ENCODE results near the gene PTPRN2.
"Not testable (repeated sequence)": the region's sequence is repeated elsewhere in the genome, so short reads cannot be mapped to it uniquely, and the experiment has no call there.

Gene PTPRN2

GRCh38 chr7:158430308-158431034 is 157.2 kb downstream of the PTPRN2 start:
- ChIA-PET CTCF (no interaction called here), POLR2A (no interaction called here)
- no peak for DNase-seq (ENCODE audit: extremely low spot score)
- no peak for TF ChIP-seq FOXA1 (IDR thresholded peaks at IDR 0.05)
- TF ChIP-seq LEF1 (IDR thresholded peaks at IDR 0.05; ENCODE audit: borderline replicate concordance) = no peak
- no peak for TF ChIP-seq PKNOX1 (IDR thresholded peaks at IDR 0.05)
- no peak for TF ChIP-seq NFRKB (IDR thresholded peaks at IDR 0.05)
- no peak for TF ChIP-seq ELF4 (IDR thresholded peaks at IDR 0.05)
- no peak for TF ChIP-seq CTBP1 (IDR thresholded peaks at IDR 0.05; ENCODE audit: borderline replicate concordance)
- TF ChIP-seq FOXK2 (IDR thresholded peaks at IDR 0.05) = no peak
- TF ChIP-seq FOXM1 (IDR thresholded peaks at IDR 0.05; ENCODE audit: borderline replicate concordance) = no peak
- no peak for TF ChIP-seq L3MBTL2 (conservative IDR thresholded peaks at IDR 0.05)
- TF ChIP-seq TARDBP (IDR thresholded peaks at IDR 0.05) = no peak
- no peak for TF ChIP-seq ZNF384 (IDR thresholded peaks at IDR 0.05)

GRCh38 chr7:158428837-158429753 is 158.5 kb downstream of the PTPRN2 start:
- ChIA-PET CTCF (interaction anchor here (0.6 kb wide), 1 partner anchor 75 kb away, joined by 4 read pairs; no protein-coding TSS in a partner anchor), POLR2A (no interaction called here)
- DNase-seq (ENCODE audit: extremely low spot score) = no peak
- no peak for TF ChIP-seq LEF1 (IDR thresholded peaks at IDR 0.05; ENCODE audit: borderline replicate concordance)
- no peak for TF ChIP-seq PKNOX1 (IDR thresholded peaks at IDR 0.05)
- no peak for TF ChIP-seq FOXA1 (IDR thresholded peaks at IDR 0.05)
- no peak for TF ChIP-seq ELF4 (IDR thresholded peaks at IDR 0.05)
- TF ChIP-seq BHLHE40 (IDR thresholded peaks at IDR 0.05; ENCODE audit: borderline replicate concordance) = no peak
- no peak for TF ChIP-seq HDGF (IDR thresholded peaks at IDR 0.05; ENCODE audit: borderline replicate concordance)
- no peak for TF ChIP-seq L3MBTL2 (conservative IDR thresholded peaks at IDR 0.05)
- TF ChIP-seq NFRKB (IDR thresholded peaks at IDR 0.05) = no peak
- no peak for TF ChIP-seq SP1 (IDR thresholded peaks at IDR 0.05)
- no peak for TF ChIP-seq FOXK2 (IDR thresholded peaks at IDR 0.05)
- no peak for TF ChIP-seq TARDBP (IDR thresholded peaks at IDR 0.05)
- no peak for TF ChIP-seq SUZ12 (IDR thresholded peaks at IDR 0.05)
- TF ChIP-seq FOXM1 (IDR thresholded peaks at IDR 0.05; ENCODE audit: borderline replicate concordance) = no peak
- TF ChIP-seq ZNF384 (IDR thresholded peaks at IDR 0.05) = no peak
- no peak for TF ChIP-seq CTBP1 (IDR thresholded peaks at IDR 0.05; ENCODE audit: borderline replicate concordance)
- TF ChIP-seq ARNT (IDR thresholded peaks at IDR 0.05) = no peak

GRCh38 chr7:158428131-158428836 is 159.3 kb downstream of the PTPRN2 start:
- POLR2A ChIA-PET = no interaction called here
- CTCF ChIA-PET = no interaction called here
- TF ChIP-seq BHLHE40 (IDR thresholded peaks at IDR 0.05; ENCODE audit: borderline replicate concordance) (no peak), SP1 (IDR thresholded peaks at IDR 0.05) (no peak), ELF4 (IDR thresholded peaks at IDR 0.05) (no peak), FOXM1 (IDR thresholded peaks at IDR 0.05; ENCODE audit: borderline replicate concordance) (no peak), CTBP1 (IDR thresholded peaks at IDR 0.05; ENCODE audit: borderline replicate concordance) (no peak), FOXA1 (IDR thresholded peaks at IDR 0.05) (no peak), NFRKB (IDR thresholded peaks at IDR 0.05) (no peak), TARDBP (IDR thresholded peaks at IDR 0.05) (no peak), L3MBTL2 (conservative IDR thresholded peaks at IDR 0.05) (no peak), ZNF384 (IDR thresholded peaks at IDR 0.05) (no peak), FOXK2 (IDR thresholded peaks at IDR 0.05) (no peak), SUZ12 (IDR thresholded peaks at IDR 0.05) (no peak), ARNT (IDR thresholded peaks at IDR 0.05) (no peak), HDGF (IDR thresholded peaks at IDR 0.05; ENCODE audit: borderline replicate concordance) (no peak), PKNOX1 (IDR thresholded peaks at IDR 0.05) (no peak)
- DNase-seq (ENCODE audit: extremely low spot score) = no peak

- POLR2A ChIA-PET; DNase-seq (ENCODE audit: extremely low spot score); CTCF ChIA-PET: not testable (repeated sequence)
Observed at GRCh38 chr7:158425676-158426075, 161.9 kb downstream of the PTPRN2 start.

- ChIA-PET POLR2A (no interaction called here), CTCF (no interaction called here)
- no peak for DNase-seq (ENCODE audit: extremely low spot score)
- no peak for TF ChIP-seq TARDBP (IDR thresholded peaks at IDR 0.05)
- TF ChIP-seq LEF1 (IDR thresholded peaks at IDR 0.05; ENCODE audit: borderline replicate concordance) = no peak
- TF ChIP-seq ELF4 (IDR thresholded peaks at IDR 0.05) = no peak
Observed at GRCh38 chr7:158424531-158424930, 163.1 kb downstream of the PTPRN2 start.

- DNase-seq (ENCODE audit: extremely low spot score) = no peak
- ChIA-PET POLR2A (no interaction called here), CTCF (no interaction called here)
- TF ChIP-seq L3MBTL2 (conservative IDR thresholded peaks at IDR 0.05) (no peak), FOXA1 (IDR thresholded peaks at IDR 0.05) (no peak), HDGF (IDR thresholded peaks at IDR 0.05; ENCODE audit: borderline replicate concordance) (no peak), BHLHE40 (IDR thresholded peaks at IDR 0.05; ENCODE audit: borderline replicate concordance) (no peak), TARDBP (IDR thresholded peaks at IDR 0.05) (no peak), FOXK2 (IDR thresholded peaks at IDR 0.05) (no peak), SP1 (IDR thresholded peaks at IDR 0.05) (no peak), SUZ12 (IDR thresholded peaks at IDR 0.05) (no peak), PKNOX1 (IDR thresholded peaks at IDR 0.05) (no peak), NFRKB (IDR thresholded peaks at IDR 0.05) (no peak)
Observed at GRCh38 chr7:158424011-158424410, 163.6 kb downstream of the PTPRN2 start.
